ENCODE measurements around the gene GALNT10.

DNA sequence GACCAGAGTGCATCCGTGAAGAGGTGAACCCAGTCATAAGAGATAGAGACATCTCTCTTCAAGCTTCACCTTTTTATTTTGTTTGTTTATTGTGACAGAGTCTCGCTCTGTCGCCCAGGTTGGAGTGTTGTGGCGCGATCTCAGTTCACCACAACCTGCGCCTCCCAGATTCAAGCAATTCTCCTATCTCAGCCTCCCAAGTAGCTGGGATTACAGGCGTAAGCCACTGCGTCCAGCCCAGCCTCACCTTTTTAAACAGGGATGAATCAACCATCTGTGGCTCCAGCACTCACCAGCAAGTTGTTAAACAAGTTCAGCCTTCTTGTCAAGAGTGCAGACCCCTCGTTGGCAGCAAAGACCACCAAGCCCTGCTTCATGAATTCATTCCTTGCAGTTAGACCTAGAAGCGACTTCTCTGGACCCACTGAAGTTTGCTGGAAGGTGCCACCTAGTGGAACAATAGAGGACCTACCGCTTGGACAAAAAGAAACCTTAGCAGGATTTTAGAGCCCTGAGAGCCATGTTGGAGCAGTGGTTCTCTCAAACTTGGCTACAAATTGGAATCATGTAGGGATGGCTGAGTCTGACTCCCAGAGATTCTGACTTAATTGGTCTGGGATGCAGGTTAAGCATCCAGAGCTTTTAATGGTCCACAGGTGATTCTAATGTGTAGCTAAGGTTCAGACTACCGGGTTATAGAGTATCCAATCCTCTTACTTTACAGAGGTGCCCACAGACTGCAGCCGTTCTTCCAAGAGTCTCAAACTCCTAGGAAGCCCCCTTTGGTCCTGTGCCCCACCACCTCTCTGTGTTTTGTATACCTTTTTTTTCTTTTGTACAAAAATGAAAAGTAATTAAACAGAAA is 10.5 kb upstream of the GALNT10 start:
- TF ChIP-seq POLR2AphosphoS5 (IDR thresholded peaks at IDR 0.05; ENCODE audit: borderline replicate concordance, low read depth, low read length), result no peak
- no peak for TF ChIP-seq EZH2 (IDR thresholded peaks at IDR 0.05)
- no peak for TF ChIP-seq FOXP2 (optimal IDR thresholded peaks at IDR 0.05; ENCODE audit: control extremely low read depth, extremely low read length, insufficient read depth)

Data from SK-N-MC (cell line).